Parathyroid adenoma (tissue), 2 donors: ENCODE data around the gene LRRC26.

Experiments
- H2AFZ ChIP-seq: fragments of 300-600 bp; sonication (generic); one replicate; pipeline ENCODE4 v1.7.0; 2017; ENCODE audit warnings: antibody characterized with exemption, mild to moderate bottlenecking
- H3K27ac ChIP-seq: fragments of 300-600 bp; sonication (generic); one replicate; pipeline ENCODE4 v1.7.0; 2017
- H3K27me3 ChIP-seq: fragments of 300-600 bp; sonication (generic); one replicate; pipeline ENCODE4 v1.7.0; 2017; ENCODE audit warnings: low read length; ENCODE audit not compliant: control insufficient read depth, insufficient read depth
- H3K36me3 ChIP-seq: fragments of 300-600 bp; sonication (generic); one replicate; pipeline ENCODE4 v1.7.0; 2017; ENCODE audit warnings: low read length; ENCODE audit not compliant: control insufficient read depth, insufficient read depth
- H3K4me1 ChIP-seq: fragments of 300-600 bp; sonication (generic); one replicate; pipeline ENCODE4 v1.7.0; 2017; ENCODE audit warnings: control low read depth
- H3K4me2 ChIP-seq: fragments of 300-600 bp; sonication (generic); one replicate; pipeline ENCODE4 v1.7.0; 2017; ENCODE audit warnings: low read length
- H3K4me3 ChIP-seq: fragments of 300-600 bp; sonication (generic); one replicate; pipeline ENCODE4 v1.7.0; 2017; ENCODE audit warnings: low read depth, low read length
- H3K79me2 ChIP-seq: fragments of 300-600 bp; sonication (generic); one replicate; pipeline ENCODE4 v1.7.0; 2017; ENCODE audit warnings: control low read depth
- H3K9ac ChIP-seq: fragments of 300-600 bp; sonication (generic); one replicate; pipeline ENCODE4 v1.7.0; 2017; ENCODE audit warnings: mild to moderate bottlenecking
- H3K9me3 ChIP-seq: fragments of 300-600 bp; sonication (generic); one replicate; pipeline ENCODE4 v1.7.0; 2017; ENCODE audit warnings: low read length; ENCODE audit not compliant: control insufficient read depth
- TF ChIP-seq, protein P1 (sequence below): fragments of 300-600 bp; sonication (generic); IDR thresholded peaks from one replicate; pipeline ENCODE4 v1.7.0; 2017; ENCODE audit warnings: antibody characterized with exemption, mild to moderate bottlenecking
- donor health status: primary hyperparathyroidism.

The LRRC26 gene

DNA sequence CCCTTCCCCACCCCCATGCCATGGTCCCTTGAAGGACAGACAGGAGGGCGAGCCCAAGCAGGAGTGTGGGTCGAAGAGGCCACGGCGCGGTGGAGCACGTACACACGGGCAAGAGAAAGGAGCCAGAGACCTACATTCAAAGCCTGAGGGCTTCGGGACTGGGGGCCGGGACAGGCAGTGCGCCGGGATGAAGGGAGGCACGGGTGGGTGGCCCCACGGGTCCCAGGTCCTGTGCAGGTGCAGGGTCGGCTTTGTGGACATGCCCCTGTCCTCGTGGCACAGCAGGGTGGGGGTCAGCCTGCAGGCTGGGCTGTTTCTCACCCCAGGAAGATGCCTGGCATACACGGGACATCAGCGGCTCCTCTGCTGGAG, 9.8 kb downstream of the LRRC26 start:
- Histone ChIP-seq H3K36me3 (no peaks in the 10 kb centered on the region), H3K27ac (no peak overlapping the region), H3K27me3 (peaks cover 5% of the 10 kb centered on the region), H2AFZ (no peak overlapping the region), H3K4me2 (no peak overlapping the region), H3K4me1 (no peaks in the 10 kb centered on the region), H3K4me3 (no peak overlapping the region), H3K79me2 (no peaks in the 10 kb centered on the region), H3K9ac (no peak overlapping the region), H3K9me3 (no peaks in the 10 kb centered on the region)
- TF ChIP-seq, protein P1, sequence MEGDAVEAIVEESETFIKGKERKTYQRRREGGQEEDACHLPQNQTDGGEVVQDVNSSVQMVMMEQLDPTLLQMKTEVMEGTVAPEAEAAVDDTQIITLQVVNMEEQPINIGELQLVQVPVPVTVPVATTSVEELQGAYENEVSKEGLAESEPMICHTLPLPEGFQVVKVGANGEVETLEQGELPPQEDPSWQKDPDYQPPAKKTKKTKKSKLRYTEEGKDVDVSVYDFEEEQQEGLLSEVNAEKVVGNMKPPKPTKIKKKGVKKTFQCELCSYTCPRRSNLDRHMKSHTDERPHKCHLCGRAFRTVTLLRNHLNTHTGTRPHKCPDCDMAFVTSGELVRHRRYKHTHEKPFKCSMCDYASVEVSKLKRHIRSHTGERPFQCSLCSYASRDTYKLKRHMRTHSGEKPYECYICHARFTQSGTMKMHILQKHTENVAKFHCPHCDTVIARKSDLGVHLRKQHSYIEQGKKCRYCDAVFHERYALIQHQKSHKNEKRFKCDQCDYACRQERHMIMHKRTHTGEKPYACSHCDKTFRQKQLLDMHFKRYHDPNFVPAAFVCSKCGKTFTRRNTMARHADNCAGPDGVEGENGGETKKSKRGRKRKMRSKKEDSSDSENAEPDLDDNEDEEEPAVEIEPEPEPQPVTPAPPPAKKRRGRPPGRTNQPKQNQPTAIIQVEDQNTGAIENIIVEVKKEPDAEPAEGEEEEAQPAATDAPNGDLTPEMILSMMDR = no peak

DNA sequence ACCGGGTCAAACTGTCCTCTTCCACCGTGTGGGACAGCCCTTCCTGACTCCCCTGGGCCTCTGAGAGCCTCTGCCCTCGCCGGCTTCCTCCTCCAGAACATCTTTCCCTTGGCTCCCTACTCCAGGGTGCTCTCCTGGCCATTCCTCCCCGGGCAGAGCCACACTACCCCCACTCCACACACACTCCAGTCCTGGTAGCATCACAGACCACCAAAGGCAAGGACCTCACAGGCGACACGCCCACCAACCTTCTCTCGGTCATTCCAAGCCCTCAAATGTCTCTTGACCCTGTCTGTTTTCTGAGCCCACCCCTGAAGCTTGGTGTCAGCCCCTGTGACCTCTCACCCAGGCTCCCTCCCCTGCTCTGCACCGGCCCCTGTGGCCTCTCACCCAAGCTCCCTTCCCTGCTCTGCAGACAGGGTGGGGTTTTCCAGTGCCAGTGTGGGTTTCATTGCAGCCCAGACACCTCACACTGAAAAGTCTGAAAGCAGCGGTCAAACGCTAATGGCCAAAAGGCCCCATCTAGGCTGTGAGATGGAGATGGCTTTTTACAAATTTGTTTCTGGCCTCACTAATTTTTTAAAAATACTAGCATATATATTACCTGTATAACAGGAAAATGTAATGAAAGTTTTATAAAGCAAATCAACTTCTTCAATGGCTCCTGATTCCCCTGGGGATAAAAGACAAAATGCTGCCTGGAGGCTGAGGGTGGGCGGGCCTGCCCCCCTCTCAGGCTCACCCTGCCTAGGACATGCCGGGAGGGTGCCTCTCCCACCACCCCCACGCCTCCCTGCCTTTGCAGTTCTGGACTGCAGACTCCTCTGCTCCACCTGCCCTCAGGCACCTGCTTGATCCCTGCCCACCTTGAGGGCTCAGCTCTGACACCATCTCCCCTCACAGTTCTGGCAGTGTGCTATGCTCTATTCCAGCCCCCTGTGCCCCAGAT, 10.5 kb downstream of the LRRC26 start:
- Histone ChIP-seq H3K36me3 (no peaks in the 10 kb centered on the region), H3K79me2 (no peaks in the 10 kb centered on the region), H3K4me2 (no peak overlapping the region), H3K4me1 (no peaks in the 10 kb centered on the region), H3K27ac (no peak overlapping the region), H2AFZ (no peak overlapping the region), H3K9me3 (no peaks in the 10 kb centered on the region), H3K27me3 (peaks cover 5% of the 10 kb centered on the region), H3K9ac (no peak overlapping the region), H3K4me3 (no peak overlapping the region)
- TF ChIP-seq, protein P1 = no peak

DNA sequence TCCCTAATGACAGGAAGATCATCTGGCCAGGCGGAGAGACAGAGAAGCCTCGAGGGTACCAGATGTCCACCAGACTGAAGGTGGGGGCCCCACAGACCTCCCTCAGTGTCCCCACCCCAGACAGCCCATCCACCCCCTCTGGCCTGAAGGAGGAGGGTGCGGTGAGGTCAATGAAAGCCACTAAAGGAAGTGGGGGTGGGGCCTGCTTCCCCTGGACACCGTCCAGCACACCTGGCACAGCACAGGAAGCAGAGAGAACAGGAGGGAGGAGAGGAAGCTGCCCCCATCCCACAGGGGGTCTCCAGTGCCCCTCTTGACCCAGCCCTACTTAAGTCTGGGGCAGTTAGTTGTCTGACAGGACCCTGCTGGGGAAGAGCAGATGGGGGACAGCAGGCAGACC, 11.2 kb downstream of the LRRC26 start:
- no peaks in the 10 kb centered on the region for H3K9me3 ChIP-seq
- no peak overlapping the region for H2AFZ ChIP-seq
- H3K27ac ChIP-seq = no peak overlapping the region
- no peaks in the 10 kb centered on the region for H3K4me1 ChIP-seq
- no peak overlapping the region for H3K4me2 ChIP-seq
- TF ChIP-seq, protein P1 = no peak
- no peaks in the 10 kb centered on the region for H3K79me2 ChIP-seq
- H3K4me3 ChIP-seq = no peak overlapping the region
- no peak overlapping the region for H3K9ac ChIP-seq
- no peaks in the 10 kb centered on the region for H3K36me3 ChIP-seq
- H3K27me3 ChIP-seq = no peaks in the 10 kb centered on the region

DNA sequence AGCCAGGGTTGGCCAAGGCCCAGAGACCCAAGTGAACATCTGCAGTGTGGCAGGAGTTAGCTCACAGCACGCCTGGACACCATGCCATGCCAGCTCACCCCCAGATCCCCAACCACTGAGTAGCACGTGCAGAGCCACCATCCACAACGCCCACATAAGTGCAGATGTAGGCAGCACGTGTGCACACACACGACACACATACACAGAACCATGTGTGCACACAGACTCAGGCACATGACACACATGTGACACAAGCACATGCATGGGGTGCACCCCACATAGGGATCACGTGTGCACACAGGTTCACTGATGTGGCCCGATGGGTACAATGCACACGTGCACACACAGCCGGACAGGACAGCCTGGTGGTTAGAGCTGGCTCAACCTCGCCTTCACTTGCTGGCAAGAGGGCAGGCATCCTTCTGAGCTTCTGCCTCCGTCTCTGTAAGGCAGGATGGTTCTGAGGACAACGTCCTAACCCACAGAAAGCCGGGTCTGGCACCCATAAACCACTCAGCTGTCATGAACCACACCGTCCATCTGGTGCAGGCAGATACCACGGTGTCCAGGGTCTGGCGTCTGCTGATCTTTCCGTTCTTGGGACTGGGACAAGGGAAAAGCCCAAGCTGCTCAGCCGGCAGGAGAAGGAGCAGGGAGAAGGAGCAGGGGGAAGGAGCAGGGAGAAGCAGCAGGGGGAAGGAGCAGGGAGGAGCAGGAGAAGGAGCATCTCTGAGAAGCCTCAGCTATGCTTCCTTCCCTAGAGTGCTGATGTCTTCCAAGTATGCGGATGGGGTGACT, 12.0 kb downstream of the LRRC26 start:
- Histone ChIP-seq H3K27ac (no peak overlapping the region), H2AFZ (no peak overlapping the region), H3K4me3 (no peak overlapping the region), H3K9ac (no peak overlapping the region), H3K36me3 (no peaks in the 10 kb centered on the region), H3K9me3 (no peaks in the 10 kb centered on the region), H3K4me2 (no peak overlapping the region), H3K27me3 (no peaks in the 10 kb centered on the region), H3K79me2 (no peaks in the 10 kb centered on the region), H3K4me1 (no peaks in the 10 kb centered on the region)
- TF ChIP-seq, protein P1 = no peak
